Lower lobe of right lung (tissue), 2 donors: ENCODE measurements around the gene SRGAP1. TPM values are rescaled to one million over a fixed set of nuclear protein-coding genes. Genes with fewer than 3 reads are reported as not detected.

Source experiments
- ATAC-seq, 2 donors: fragments of 200-7000 bp; cut with Tn5 transposase; one replicate each; pipeline ENCODE4 v1.9.1; 2020 to 2022; ENCODE audit warnings: mild to moderate bottlenecking in 2 of 2, moderate library complexity in 2 of 2
- DNase-seq: peaks from one replicate; pipeline ENCODE4 v3.0.0-alpha.2; 2020
- H3K27ac ChIP-seq: fragments of 200-600 bp; one replicate; pipeline ENCODE4 v1.8.0; 2022
- H3K27me3 ChIP-seq: fragments of 200-600 bp; one replicate; pipeline ENCODE4 v1.8.0; 2022; ENCODE audit warnings: low read depth
- H3K36me3 ChIP-seq: fragments of 200-600 bp; one replicate; pipeline ENCODE4 v1.8.0; 2022; ENCODE audit warnings: mild to moderate bottlenecking
- H3K4me1 ChIP-seq: fragments of 200-600 bp; one replicate; pipeline ENCODE4 v1.8.0; 2022
- H3K4me3 ChIP-seq: fragments of 200-600 bp; one replicate; pipeline ENCODE4 v1.8.0; 2022; ENCODE audit warnings: mild to moderate bottlenecking
- H3K9me3 ChIP-seq: fragments of 200-600 bp; one replicate; pipeline ENCODE4 v1.8.0; 2022
- intact Hi-C: fragments of 100-400 bp; cut with DNase I; formaldehyde crosslinking; loops from one replicate; pipeline ENCODE4 v1.11.0; 2022
- total RNA-seq: library from RNA; stranded (reverse); fragmentation: NEBNext Ultra II Directional; extraction: Animal tissue kit (Norgen Biotek cat#: 25700); gene quantifications from one replicate; pipeline ENCODE4 v1.2.1, GENCODE V29; 2021
- TF ChIP-seq, protein P1 (sequence below): fragments of 200-600 bp; IDR thresholded peaks from one replicate; pipeline ENCODE4 v1.8.0; 2022; ENCODE audit warnings: antibody characterized with exemption, mild to moderate bottlenecking
- donor health status: DM: no; HTN: yes; CAD: no; lungs with severe emphysema.

Gene SRGAP1
- total RNA-seq, 1 donor from 2014 or later, result 6.7 TPM

DNA sequence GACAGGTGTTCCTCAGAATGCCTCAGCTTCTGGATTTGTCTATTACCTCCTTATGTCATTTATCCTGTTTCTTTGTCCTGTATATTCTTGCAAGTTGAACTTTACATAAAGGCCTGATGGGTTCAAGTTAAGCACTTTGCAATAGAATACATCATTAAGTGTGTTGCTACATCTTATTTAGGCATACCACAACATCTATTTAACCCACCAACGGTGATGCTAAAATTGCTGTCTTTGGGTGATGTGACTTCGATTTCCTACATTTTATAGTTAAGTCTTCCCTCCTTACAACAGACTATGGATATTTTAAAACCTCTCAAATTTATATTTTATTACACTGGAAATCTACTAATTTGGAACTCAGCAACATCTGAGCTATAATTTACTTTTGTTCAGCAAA is 206.6 kb downstream of the SRGAP1 start:
- TF ChIP-seq, protein P1, sequence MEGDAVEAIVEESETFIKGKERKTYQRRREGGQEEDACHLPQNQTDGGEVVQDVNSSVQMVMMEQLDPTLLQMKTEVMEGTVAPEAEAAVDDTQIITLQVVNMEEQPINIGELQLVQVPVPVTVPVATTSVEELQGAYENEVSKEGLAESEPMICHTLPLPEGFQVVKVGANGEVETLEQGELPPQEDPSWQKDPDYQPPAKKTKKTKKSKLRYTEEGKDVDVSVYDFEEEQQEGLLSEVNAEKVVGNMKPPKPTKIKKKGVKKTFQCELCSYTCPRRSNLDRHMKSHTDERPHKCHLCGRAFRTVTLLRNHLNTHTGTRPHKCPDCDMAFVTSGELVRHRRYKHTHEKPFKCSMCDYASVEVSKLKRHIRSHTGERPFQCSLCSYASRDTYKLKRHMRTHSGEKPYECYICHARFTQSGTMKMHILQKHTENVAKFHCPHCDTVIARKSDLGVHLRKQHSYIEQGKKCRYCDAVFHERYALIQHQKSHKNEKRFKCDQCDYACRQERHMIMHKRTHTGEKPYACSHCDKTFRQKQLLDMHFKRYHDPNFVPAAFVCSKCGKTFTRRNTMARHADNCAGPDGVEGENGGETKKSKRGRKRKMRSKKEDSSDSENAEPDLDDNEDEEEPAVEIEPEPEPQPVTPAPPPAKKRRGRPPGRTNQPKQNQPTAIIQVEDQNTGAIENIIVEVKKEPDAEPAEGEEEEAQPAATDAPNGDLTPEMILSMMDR, result no peak
- ATAC-seq (no peak), DNase-seq (no peak)
- intact Hi-C loops, result no loop called here
- H3K4me3 ChIP-seq, result no peak overlapping the region
- no peaks in the 10 kb centered on the region for H3K4me1 ChIP-seq
- H3K36me3 ChIP-seq, result no peaks in the 10 kb centered on the region
- no peaks in the 10 kb centered on the region for H3K27me3 ChIP-seq
- H3K27ac ChIP-seq, result no peak overlapping the region
- H3K9me3 ChIP-seq, result no peaks in the 10 kb centered on the region

DNA sequence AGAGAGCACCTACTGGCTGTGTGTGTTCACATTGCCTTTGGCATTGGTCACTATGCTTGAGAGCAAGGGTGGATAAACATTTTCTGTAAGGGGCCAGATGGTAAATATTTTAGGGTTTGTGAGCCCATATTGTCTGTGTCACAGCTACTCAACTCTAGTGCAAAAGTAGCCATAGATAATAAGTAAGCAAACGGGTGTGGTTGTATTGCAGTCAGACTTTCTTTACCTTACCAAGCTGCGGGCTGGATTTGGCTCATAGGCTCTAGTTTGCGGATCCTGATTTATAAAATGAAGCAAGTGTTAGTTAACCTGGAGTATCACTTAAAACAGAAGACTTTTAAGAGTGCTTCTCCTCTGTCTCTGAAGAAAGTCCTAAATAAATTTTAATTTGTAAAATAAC is 208.6 kb downstream of the SRGAP1 start:
- Histone ChIP-seq H3K27ac (no peak overlapping the region), H3K4me1 (no peaks in the 10 kb centered on the region), H3K4me3 (no peak overlapping the region), H3K27me3 (no peaks in the 10 kb centered on the region), H3K9me3 (no peaks in the 10 kb centered on the region), H3K36me3 (no peaks in the 10 kb centered on the region)
- ATAC-seq (no peak), DNase-seq (no peak)
- TF ChIP-seq, protein P1, result no peak
- intact Hi-C loops, result no loop called here

DNA sequence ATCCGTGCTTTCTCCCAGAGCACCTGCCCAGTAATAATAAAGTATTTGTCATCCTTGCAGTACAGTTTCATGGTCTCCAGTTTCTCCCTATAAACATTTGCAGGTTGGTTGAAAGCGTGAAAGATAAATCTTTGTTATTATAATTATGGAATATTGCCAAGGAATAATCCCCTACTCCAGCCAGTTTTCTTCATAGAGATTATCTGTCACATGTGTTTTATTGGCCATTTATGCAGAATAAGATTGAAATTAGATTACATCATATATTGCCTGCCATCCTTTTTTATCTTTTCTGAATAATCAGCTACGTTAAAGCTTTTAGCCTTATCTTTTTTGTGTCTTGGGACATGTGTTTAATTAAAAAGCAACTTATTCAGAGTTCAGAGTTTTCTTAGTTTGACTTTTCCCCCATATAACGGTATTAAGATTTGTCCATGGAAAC is 209.6 kb downstream of the SRGAP1 start:
- intact Hi-C loops, result no loop called here

DNA sequence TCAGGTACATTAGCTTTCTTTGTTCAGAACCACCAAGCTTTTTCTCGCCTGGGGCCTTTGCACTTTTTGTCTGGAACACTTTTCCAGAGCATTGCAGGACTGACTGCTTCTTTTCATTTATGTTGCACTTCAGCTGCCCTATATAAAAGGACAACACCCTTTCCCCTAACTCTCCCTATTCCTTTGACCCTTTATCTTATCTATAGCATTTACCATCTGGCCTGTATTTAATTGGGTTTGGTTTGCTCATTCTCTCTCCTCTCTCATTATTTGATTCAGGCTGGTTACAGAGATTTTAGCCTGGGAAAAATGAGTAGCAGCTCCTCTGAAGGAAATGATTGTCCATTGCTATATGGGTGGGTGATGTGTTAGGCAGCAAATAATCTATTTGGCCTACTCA is 212.2 kb downstream of the SRGAP1 start:
- ATAC-seq, result no peak
- TF ChIP-seq, protein P1, result no peak

More for the DNA sequence above, 209.6 kb downstream of the SRGAP1 start:
- H3K4me1 ChIP-seq, result no peaks in the 10 kb centered on the region
- TF ChIP-seq, protein P1, result no peak
- H3K27me3 ChIP-seq, result no peaks in the 10 kb centered on the region
- DNase-seq (no peak), ATAC-seq (no peak)
- H3K36me3 ChIP-seq, result no peaks in the 10 kb centered on the region
- no peak overlapping the region for H3K4me3 ChIP-seq
- no peak overlapping the region for H3K27ac ChIP-seq
- H3K9me3 ChIP-seq, result no peaks in the 10 kb centered on the region

DNA sequence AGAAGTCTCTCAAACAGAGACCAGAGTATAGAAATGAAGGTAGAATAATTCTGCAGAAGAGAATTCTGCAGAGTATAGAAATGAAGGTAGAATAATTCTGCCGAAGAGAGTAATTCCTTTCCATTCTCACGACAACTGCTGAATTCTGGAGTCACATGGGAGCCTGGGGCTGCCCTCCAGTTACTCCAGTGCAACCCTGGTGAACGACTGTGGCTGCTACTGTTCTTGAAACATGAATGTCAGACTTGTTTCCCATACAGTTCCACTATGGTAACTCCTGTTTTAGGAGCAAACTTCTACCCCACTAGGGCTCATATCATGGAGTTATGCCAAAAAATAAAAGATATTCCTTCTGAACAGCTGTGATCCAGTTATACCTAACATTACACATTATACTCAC is 213.2 kb downstream of the SRGAP1 start:
- Histone ChIP-seq H3K4me3 (no peak overlapping the region), H3K27me3 (no peaks in the 10 kb centered on the region), H3K4me1 (no peaks in the 10 kb centered on the region), H3K27ac (no peak overlapping the region), H3K36me3 (no peaks in the 10 kb centered on the region), H3K9me3 (no peaks in the 10 kb centered on the region)
- ATAC-seq (no peak), DNase-seq (no peak)
- intact Hi-C loops, result no loop called here
- TF ChIP-seq, protein P1, result no peak

More for the DNA sequence above, 212.2 kb downstream of the SRGAP1 start:
- DNase-seq, result no peak
- Histone ChIP-seq H3K27me3 (no peaks in the 10 kb centered on the region), H3K4me3 (no peak overlapping the region), H3K27ac (no peak overlapping the region), H3K9me3 (no peaks in the 10 kb centered on the region), H3K36me3 (no peaks in the 10 kb centered on the region), H3K4me1 (no peaks in the 10 kb centered on the region)
- intact Hi-C loops, result no loop called here
